ENCODE data around the gene FGF14. TPM values are rescaled to one million over a fixed set of nuclear protein-coding genes. Genes with fewer than 3 reads are reported as not detected.

Gene FGF14
- total and polyA plus RNA-seq, 3 donors from 2014 or later = 0.56 to 4.5 (median 1.7) TPM

- TF ChIP-seq CTCF (IDR thresholded peaks at IDR 0.05) = no peak
- TF ChIP-seq POLR2A (IDR thresholded peaks at IDR 0.05) = no peak
- intact Hi-C loops (cut with DNase I; ENCODE audit: low total_unique reads) = no loop called here
- no peaks in the 10 kb centered on the region for H3K4me1 ChIP-seq
- H3K27me3 ChIP-seq = no peaks in the 10 kb centered on the region
- H3K4me3 ChIP-seq = no peak overlapping the region
- DNase-seq = no peak
- no peak overlapping the region for H3K27ac ChIP-seq
- no peaks in the 10 kb centered on the region for H3K9me3 ChIP-seq
- H3K36me3 ChIP-seq (ENCODE audit: low read depth, missing control alignments) = no peaks in the 10 kb centered on the region
- 88 to 89% methylated on average over 5 of the region's 5 CpGs for WGBS, 2 donors
Measured at GRCh38 chr13:102346769-102347168, 55.1 kb downstream of the FGF14 start.

- TF ChIP-seq POLR2A (IDR thresholded peaks at IDR 0.05) (no peak), CTCF (IDR thresholded peaks at IDR 0.05) (no peak)
- Histone ChIP-seq H3K4me3 (no peak overlapping the region), H3K36me3 (ENCODE audit: low read depth, missing control alignments) (no peaks in the 10 kb centered on the region), H3K27ac (no peak overlapping the region), H3K27me3 (no peaks in the 10 kb centered on the region), H3K9me3 (no peaks in the 10 kb centered on the region), H3K4me1 (no peaks in the 10 kb centered on the region)
- DNase-seq = no peak
- intact Hi-C loops (cut with DNase I; ENCODE audit: low total_unique reads) = no loop called here
Measured at GRCh38 chr13:102344410-102344809, 57.4 kb downstream of the FGF14 start.

DNA sequence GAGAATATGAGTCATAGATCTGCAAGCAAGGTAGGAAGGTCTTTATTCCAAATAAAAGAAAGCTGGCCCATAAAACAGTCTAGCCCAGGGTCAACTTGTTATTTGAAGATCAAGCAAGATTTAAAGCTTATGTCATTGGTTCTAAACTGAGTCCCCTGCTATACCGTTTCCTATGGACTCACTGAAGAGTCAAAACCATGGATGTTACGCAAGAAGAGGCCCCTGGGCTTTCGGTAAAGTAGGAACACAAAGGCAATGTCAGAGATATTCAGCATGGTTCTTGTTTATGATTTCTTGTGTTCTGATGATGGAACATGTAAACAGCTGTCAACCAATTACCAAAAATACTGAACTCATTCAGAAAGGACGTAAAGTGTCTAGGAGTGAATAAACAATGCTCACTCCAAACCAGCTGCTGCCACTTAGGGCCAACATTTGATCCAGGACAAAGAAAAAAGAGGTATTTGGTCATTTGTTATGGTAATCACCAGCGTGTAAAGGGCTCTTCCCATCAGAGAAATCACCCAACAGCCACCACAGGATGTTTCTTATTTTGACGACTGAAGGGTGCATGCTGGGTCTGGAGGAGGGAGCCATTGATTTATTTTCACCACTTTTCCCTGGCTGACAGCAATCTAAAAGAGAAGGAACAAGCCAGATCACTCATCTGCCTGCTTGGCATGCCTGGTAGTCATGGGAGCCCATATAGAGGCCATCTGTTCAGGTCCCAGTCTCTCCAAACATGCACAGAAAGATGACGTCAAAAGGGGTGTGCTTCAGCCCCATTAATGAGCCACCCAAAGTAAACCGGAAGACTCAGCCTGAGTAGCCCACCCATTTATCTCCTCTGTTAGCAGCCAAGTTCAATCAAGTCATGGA lies 68.3 kb downstream of the FGF14 start:
- DNase-seq = no peak
- no peak overlapping the region for H3K4me3 ChIP-seq
- no peaks in the 10 kb centered on the region for H3K36me3 ChIP-seq (ENCODE audit: low read depth, missing control alignments)
- intact Hi-C loops (cut with DNase I; ENCODE audit: low total_unique reads) = no loop called here
- TF ChIP-seq CTCF (IDR thresholded peaks at IDR 0.05) = no peak
- TF ChIP-seq POLR2A (IDR thresholded peaks at IDR 0.05) = no peak
- WGBS, 2 donors = 79 to 81% methylated on average over 8 of the region's 8 CpGs
- H3K4me1 ChIP-seq = no peaks in the 10 kb centered on the region
- H3K27ac ChIP-seq = no peak overlapping the region
- no peaks in the 10 kb centered on the region for H3K9me3 ChIP-seq
- no peaks in the 10 kb centered on the region for H3K27me3 ChIP-seq

DNA sequence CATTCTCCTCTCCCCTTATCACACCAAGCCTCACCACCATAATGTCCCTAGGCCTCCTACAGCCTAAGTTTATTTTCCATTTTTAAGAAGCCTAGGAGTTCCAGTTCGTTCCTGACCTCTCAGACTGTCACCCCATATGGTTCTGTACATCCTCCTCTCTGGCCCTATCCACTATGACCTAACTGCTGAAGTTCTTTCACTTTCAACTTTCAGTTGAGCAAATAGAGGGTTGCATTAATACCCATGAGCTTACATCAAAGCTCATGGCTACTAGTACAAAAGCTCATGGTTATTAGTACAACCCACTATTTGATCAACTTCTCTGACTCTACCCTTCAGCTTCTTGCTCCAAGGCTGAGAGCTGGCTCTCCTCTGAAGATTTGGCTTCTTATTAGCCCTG lies 72.9 kb downstream of the FGF14 start:
- no peak for DNase-seq
- no peaks in the 10 kb centered on the region for H3K9me3 ChIP-seq
- H3K27me3 ChIP-seq = no peaks in the 10 kb centered on the region
- TF ChIP-seq POLR2A (IDR thresholded peaks at IDR 0.05) = no peak
- TF ChIP-seq CTCF (IDR thresholded peaks at IDR 0.05) = no peak
- intact Hi-C loops (cut with DNase I; ENCODE audit: low total_unique reads) = no loop called here
- 81 to 87% methylated on average over 1 of the region's 1 CpG for WGBS, 2 donors
- H3K36me3 ChIP-seq (ENCODE audit: low read depth, missing control alignments) = no peaks in the 10 kb centered on the region
- no peak overlapping the region for H3K27ac ChIP-seq
- H3K4me3 ChIP-seq = no peak overlapping the region
- H3K4me1 ChIP-seq = no peaks in the 10 kb centered on the region

GRCh38 chr13:102327119-102327617 lies 74.7 kb downstream of the FGF14 start:
- Histone ChIP-seq H3K9me3 (no peaks in the 10 kb centered on the region), H3K27ac (no peak overlapping the region), H3K4me3 (no peak overlapping the region), H3K36me3 (ENCODE audit: low read depth, missing control alignments) (no peaks in the 10 kb centered on the region), H3K27me3 (no peaks in the 10 kb centered on the region), H3K4me1 (no peaks in the 10 kb centered on the region)
- intact Hi-C loops (cut with DNase I; ENCODE audit: low total_unique reads) = no loop called here
- no peak for DNase-seq
- WGBS, 2 donors = 56 to 67% methylated on average over 3 of the region's 3 CpGs
- TF ChIP-seq CTCF (IDR thresholded peaks at IDR 0.05) = no peak
- no peak for TF ChIP-seq POLR2A (IDR thresholded peaks at IDR 0.05)
